ENCODE results near the gene ROCK1. TPM values are rescaled to one million over a fixed set of nuclear protein-coding genes. Genes with fewer than 3 reads are reported as not detected.
A peak's percentile ranks its signal among the peaks of the same experiment; 100 is the strongest.

The ROCK1 gene
- total and polyA plus RNA-seq, 2 donors (not counting 1 experiment from before 2014, with no cell fraction given), result 12.5 to 103 TPM

DNA sequence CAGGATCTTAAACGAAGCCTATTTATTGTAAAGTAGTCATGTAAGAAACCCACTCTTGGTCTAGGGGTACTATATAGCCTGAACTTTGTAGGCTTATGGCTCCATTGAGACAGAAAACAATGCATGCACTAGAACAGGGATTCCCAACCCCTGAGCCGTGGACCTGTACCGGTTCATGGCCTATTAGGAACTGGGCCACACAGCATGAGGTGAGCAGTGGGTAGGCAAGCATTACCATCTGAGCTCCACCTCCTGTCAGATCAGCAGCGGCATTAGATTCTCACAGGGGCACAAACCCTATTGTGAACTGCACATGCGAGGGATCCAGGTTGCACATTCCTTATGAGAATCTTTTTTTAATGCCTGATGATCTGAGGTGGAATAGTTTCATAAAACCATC is 59.2 kb downstream of the ROCK1 start:
- WGBS (ENCODE audit: insufficient coverage), result 100% methylated on average over 2 of the region's 5 CpGs
- Histone ChIP-seq H3K36me3 (replicated peaks in 1 of 2; ENCODE audit: control extremely low read depth in 1 of 2, control insufficient read depth in 1 of 2, extremely low read depth in 1 of 2, insufficient read depth in 2 of 2, low read length in 1 of 2) (peaks cover 0 to 9% of the 10 kb centered on the region in 2 experiments), H3K27me3 (replicated peaks in 1 of 4; ENCODE audit: control extremely low read depth in 1 of 4, control insufficient read depth in 3 of 4, insufficient read depth in 4 of 4, low read length in 3 of 4) (no peaks in the 10 kb centered on the region), H3K9me3 (ENCODE audit: control extremely low read depth in 1 of 3, control insufficient read depth in 2 of 3, insufficient read depth in 1 of 3, low read length in 2 of 3) (no peaks in the 10 kb centered on the region), H3K79me2 (ENCODE audit: control insufficient read depth, insufficient read depth, low read length) (peaks cover 68% of the 10 kb centered on the region), H3K9ac (ENCODE audit: low read length) (no peak overlapping the region), H3K4me1 (ENCODE audit: control insufficient read depth in 2 of 2, insufficient read depth in 2 of 2, low read length in 2 of 2) (peaks cover 19 to 40% of the 10 kb centered on the region in 2 donors), H3K4me2 (replicated peaks; ENCODE audit: low read depth, low read length, poor library complexity, severe bottlenecking) (no peak overlapping the region), H3K27ac (ENCODE audit: low read length in 2 of 2) (no peak overlapping the region), H3K4me3 (ENCODE audit: control extremely low read depth in 1 of 5, extremely low read depth in 1 of 5, insufficient read depth in 1 of 5, low read depth in 2 of 5, low read length in 4 of 5) (no peak overlapping the region), H4K20me1 (ENCODE audit: control insufficient read depth, insufficient read depth, low read length, poor library complexity, severe bottlenecking) (peaks cover 49% of the 10 kb centered on the region), H2AFZ (ENCODE audit: insufficient read depth, low read depth, low read length, poor library complexity, severe bottlenecking) (no peak overlapping the region)
- TF ChIP-seq, protein P1, sequence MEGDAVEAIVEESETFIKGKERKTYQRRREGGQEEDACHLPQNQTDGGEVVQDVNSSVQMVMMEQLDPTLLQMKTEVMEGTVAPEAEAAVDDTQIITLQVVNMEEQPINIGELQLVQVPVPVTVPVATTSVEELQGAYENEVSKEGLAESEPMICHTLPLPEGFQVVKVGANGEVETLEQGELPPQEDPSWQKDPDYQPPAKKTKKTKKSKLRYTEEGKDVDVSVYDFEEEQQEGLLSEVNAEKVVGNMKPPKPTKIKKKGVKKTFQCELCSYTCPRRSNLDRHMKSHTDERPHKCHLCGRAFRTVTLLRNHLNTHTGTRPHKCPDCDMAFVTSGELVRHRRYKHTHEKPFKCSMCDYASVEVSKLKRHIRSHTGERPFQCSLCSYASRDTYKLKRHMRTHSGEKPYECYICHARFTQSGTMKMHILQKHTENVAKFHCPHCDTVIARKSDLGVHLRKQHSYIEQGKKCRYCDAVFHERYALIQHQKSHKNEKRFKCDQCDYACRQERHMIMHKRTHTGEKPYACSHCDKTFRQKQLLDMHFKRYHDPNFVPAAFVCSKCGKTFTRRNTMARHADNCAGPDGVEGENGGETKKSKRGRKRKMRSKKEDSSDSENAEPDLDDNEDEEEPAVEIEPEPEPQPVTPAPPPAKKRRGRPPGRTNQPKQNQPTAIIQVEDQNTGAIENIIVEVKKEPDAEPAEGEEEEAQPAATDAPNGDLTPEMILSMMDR (IDR thresholded peaks at IDR 0.05), result no peak
- no peak for TF ChIP-seq EZH2 (IDR thresholded peaks at IDR 0.05; ENCODE audit: borderline replicate concordance, insufficient read depth, low read depth, low read length, poor library complexity, severe bottlenecking)
- Mint-ChIP-seq H3K27me3 (no peaks in the 10 kb centered on the region), H3K4me1 (peaks cover 33% of the 10 kb centered on the region), H3K27ac (no peak overlapping the region), H3K9me3 (ENCODE audit: insufficient read depth) (no peaks in the 10 kb centered on the region), H3K4me3 (no peak overlapping the region)
- ATAC-seq (ENCODE audit: low read depth) (no peak), DNase-seq (no peak)
- intact Hi-C loops (cut with micrococcal nuclease), result loop anchor here (5.0 kb wide), 1 partner anchor 60 kb away; the partner anchor contains the start of gene ROCK1
- POLR2A ChIA-PET, result no interaction called here
- CTCF ChIA-PET, result no interaction called here

DNA sequence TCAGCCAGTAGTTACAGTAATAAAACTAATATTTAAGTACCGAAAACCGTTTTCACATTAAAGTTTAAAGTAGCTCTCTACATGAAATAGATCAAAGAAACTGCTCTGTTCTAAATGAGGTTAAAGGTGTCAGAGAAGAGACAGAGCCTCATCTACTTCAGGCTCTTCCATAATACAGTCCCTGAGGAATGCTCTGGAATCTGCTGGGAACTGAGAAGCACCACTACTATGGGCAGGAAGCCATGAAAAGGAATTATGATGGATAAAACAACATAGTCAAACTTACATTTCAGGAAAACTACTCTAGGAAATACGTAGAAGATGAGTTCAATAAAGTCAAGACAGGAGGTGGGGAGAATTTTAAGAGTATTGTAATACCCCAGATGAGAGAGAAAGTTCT is 60.0 kb downstream of the ROCK1 start:
- intact Hi-C loops (cut with micrococcal nuclease), result loop anchor here (5.0 kb wide), 1 partner anchor 61 kb away; the partner anchor contains the start of gene ROCK1
- Histone ChIP-seq H3K27ac (ENCODE audit: low read length in 2 of 2) (peak overlapping the region in 1 of 2 donors; percentile 27), H3K4me1 (ENCODE audit: control insufficient read depth in 2 of 2, insufficient read depth in 2 of 2, low read length in 2 of 2) (peaks cover 17 to 39% of the 10 kb centered on the region in 2 donors), H3K9ac (ENCODE audit: low read length) (no peak overlapping the region), H4K20me1 (ENCODE audit: control insufficient read depth, insufficient read depth, low read length, poor library complexity, severe bottlenecking) (peaks cover 56% of the 10 kb centered on the region), H3K9me3 (ENCODE audit: control extremely low read depth in 1 of 3, control insufficient read depth in 2 of 3, insufficient read depth in 1 of 3, low read length in 2 of 3) (no peaks in the 10 kb centered on the region), H3K4me2 (replicated peaks; ENCODE audit: low read depth, low read length, poor library complexity, severe bottlenecking) (no peak overlapping the region), H3K27me3 (replicated peaks in 1 of 4; ENCODE audit: control extremely low read depth in 1 of 4, control insufficient read depth in 3 of 4, insufficient read depth in 4 of 4, low read length in 3 of 4) (no peaks in the 10 kb centered on the region), H3K79me2 (ENCODE audit: control insufficient read depth, insufficient read depth, low read length) (peaks cover 63% of the 10 kb centered on the region), H3K4me3 (ENCODE audit: control extremely low read depth in 1 of 5, extremely low read depth in 1 of 5, insufficient read depth in 1 of 5, low read depth in 2 of 5, low read length in 4 of 5) (no peak overlapping the region), H3K36me3 (replicated peaks in 1 of 2; ENCODE audit: control extremely low read depth in 1 of 2, control insufficient read depth in 1 of 2, extremely low read depth in 1 of 2, insufficient read depth in 2 of 2, low read length in 1 of 2) (peaks cover 0 to 14% of the 10 kb centered on the region in 2 experiments), H2AFZ (ENCODE audit: insufficient read depth, low read depth, low read length, poor library complexity, severe bottlenecking) (no peak overlapping the region)
- no peak overlapping the region for H3K27ac Mint-ChIP-seq
- H3K4me3 Mint-ChIP-seq, result no peak overlapping the region
- DNase-seq, result no peak
- ChIA-PET CTCF (interaction anchor here (0.5 to 1.6 kb wide), 2 partner anchors 60 to 89 kb away, joined by 3 read pairs; partner anchors contain the start of gene ROCK1), POLR2A (no interaction called here)
- no peak for TF ChIP-seq EZH2 (IDR thresholded peaks at IDR 0.05; ENCODE audit: borderline replicate concordance, insufficient read depth, low read depth, low read length, poor library complexity, severe bottlenecking)
- TF ChIP-seq, protein P1 (IDR thresholded peaks at IDR 0.05), result no peak
- WGBS (ENCODE audit: insufficient coverage), result no CpG with 5 or more reads among the region's 3 CpGs
- no peaks in the 10 kb centered on the region for H3K27me3 Mint-ChIP-seq
- no peaks in the 10 kb centered on the region for H3K9me3 Mint-ChIP-seq (ENCODE audit: insufficient read depth)
- no peak for ATAC-seq (ENCODE audit: low read depth)
- H3K4me1 Mint-ChIP-seq, result peaks cover 33% of the 10 kb centered on the region
